K562 (cell line): Measurements from ENCODE around the gene LINC00305. TPM values are rescaled to one million over a fixed set of nuclear protein-coding genes. Genes with fewer than 3 reads are reported as not detected.

Experiments
- ATAC-seq: fragments of 200-7000 bp; cut with Tn5 transposase; 3 replicates; pipeline ENCODE4 v1.9.1; 2020; ENCODE audit warnings: moderate library complexity
- BruUV-seq: library from RNA; stranded (reverse); fragments of 400-500 nt; replicated peaks from 2 replicates; lab custom pipeline; 2021; lab: Mats Ljungman, UMichigan
- CTCF ChIA-PET: fragments of 300-600 bp; formaldehyde crosslinking; extraction: SDS; loops from one replicate; lab custom pipeline; 2021; ENCODE audit warnings: low intra/inter-chr PET ratio; lab: Yijun Ruan, JAX
- POLR2A ChIA-PET: fragments of 300-600, 350-650 bp; sonication (Branson Sonifier 250); formaldehyde crosslinking; extraction: SDS; loops from one replicate; lab custom pipeline; 2021; ENCODE audit warnings: antibody characterized with exemption, inconsistent platforms; lab: Yijun Ruan, JAX
- DNase-seq, 4 experiments: peaks; one replicate each; pipeline versions ENCODE4 v3.0.0 to v3.0.0-alpha.2; 2011 to 2018; ENCODE audit warnings: low spot score in 3 of 4, mixed read lengths in 3 of 4; ENCODE audit errors: extremely low read depth in 1 of 4
- FAIRE-seq: peaks from 2 replicates; lab custom pipeline; 2011; peaks lifted over from hg19 to GRCh38; lab: Jason Lieb, UNC
- H2AFZ ChIP-seq: 2 replicates; pipeline ENCODE4 v1.6.0; 2011; ENCODE audit warnings: low read depth, low read length, control low read depth, inconsistent platforms
- H3K27ac ChIP-seq: fragments of 200-600 bp; 3 replicates; pipeline ENCODE4 v1.8.0; 2011; ENCODE audit warnings: low read depth, mild to moderate bottlenecking, control low read depth, inconsistent platforms, low read length, moderate library complexity, mixed read lengths; ENCODE audit errors: extremely low read depth
- H3K27me3 ChIP-seq, 2 experiments: fragments of 300-600 bp in 1 of 2; 2 replicates in 1 of 2; 3 replicates in 1 of 2; pipeline versions ENCODE4 v1.6.0 to v1.8.0; 2011; ENCODE audit warnings: inconsistent platforms in 2 of 2, low read length in 2 of 2, mild to moderate bottlenecking in 1 of 2, mixed read lengths in 1 of 2, moderate library complexity in 1 of 2; ENCODE audit not compliant: control insufficient read depth in 2 of 2, insufficient read depth in 2 of 2
- H3K36me3 ChIP-seq: fragments of 300-600 bp; 3 replicates; pipeline ENCODE4 v1.8.0; 2011; ENCODE audit warnings: mild to moderate bottlenecking, low read length, inconsistent platforms; ENCODE audit not compliant: control insufficient read depth, insufficient read depth
- H3K4me1 ChIP-seq, 2 experiments: fragments of 200-600 bp in 1 of 2; replicated peaks in 1 of 2; 2 replicates in 1 of 2; 3 replicates in 1 of 2; pipeline versions ENCODE4 v1.5.1 to v1.8.0; 2011; ENCODE audit warnings: inconsistent platforms in 2 of 2, low read length in 2 of 2, mild to moderate bottlenecking in 1 of 2, mixed read lengths in 1 of 2, moderate library complexity in 1 of 2; ENCODE audit not compliant: control insufficient read depth in 2 of 2, insufficient read depth in 2 of 2
- H3K4me2 ChIP-seq: 2 replicates; pipeline ENCODE4 v1.6.1; 2011; ENCODE audit warnings: low read length, control low read depth, inconsistent platforms, mixed read lengths; ENCODE audit not compliant: insufficient read depth
- H3K4me3 ChIP-seq: fragments of 200-600 bp; sonication (generic), shearing (Covaris generic); 2 replicates; pipeline ENCODE4 v1.5.1; 2016; ENCODE audit warnings: control low read depth, inconsistent platforms
- H3K79me2 ChIP-seq: fragments of 200-600 bp; 3 replicates; pipeline ENCODE4 v1.8.0; 2011; ENCODE audit warnings: low read length, inconsistent platforms; ENCODE audit not compliant: control insufficient read depth, insufficient read depth
- H3K9ac ChIP-seq, 2 experiments: 2 replicates each; pipeline versions ENCODE4 v1.6.0 to v1.6.1; 2011; ENCODE audit warnings: low read depth in 2 of 2, low read length in 2 of 2, control low read depth in 1 of 2, inconsistent platforms in 1 of 2, mild to moderate bottlenecking in 1 of 2, mixed read lengths in 1 of 2; ENCODE audit not compliant: insufficient read depth in 1 of 2
- H3K9me1 ChIP-seq: one replicate; pipeline ENCODE4 v1.6.0; 2011; ENCODE audit warnings: inconsistent platforms, mild to moderate bottlenecking, low read length, moderate library complexity; ENCODE audit not compliant: control insufficient read depth, insufficient read depth
- H3K9me3 ChIP-seq: replicated peaks from 2 replicates; pipeline ENCODE4 v1.5.1; 2011; ENCODE audit warnings: low read depth, low read length, inconsistent platforms; ENCODE audit not compliant: control insufficient read depth, insufficient read depth
- H4K20me1 ChIP-seq: replicated peaks from 2 replicates; pipeline ENCODE4 v1.6.1; 2011; ENCODE audit warnings: low read length, inconsistent platforms, mixed read lengths; ENCODE audit not compliant: control insufficient read depth, insufficient read depth
- DNMT1 ChIP-seq: fragments of 450-650 bp; IDR thresholded peaks from 2 replicates; pipeline ENCODE4 v1.6.1; 2016; ENCODE audit warnings: antibody characterized with exemption, mild to moderate bottlenecking
- FOXM1 ChIP-seq, 2 experiments: fragments of 450-650 bp in 1 of 2; sonication (generic) in 1 of 2; formaldehyde crosslinking in 1 of 2; IDR thresholded peaks; 2 replicates each; pipeline versions ENCODE4 v1.6.1 to v1.9.0; 2017 to 2022; ENCODE audit warnings: low read depth in 2 of 2, mild to moderate bottlenecking in 2 of 2, missing genetic modification reagents in 1 of 2, moderate library complexity in 1 of 2
- GTF2F1 ChIP-seq: IDR thresholded peaks from 2 replicates; pipeline ENCODE4 v1.6.1; 2011; ENCODE audit warnings: low read depth, low read length, improper control_type of control experiment
- HNRNPK ChIP-seq: fragments of 200-400 bp; formaldehyde crosslinking; IDR thresholded peaks from one replicate; pipeline ENCODE4 v1.6.1; 2018; ENCODE audit warnings: mild to moderate bottlenecking, low read depth, low read length; ENCODE audit not compliant: poor library complexity, severe bottlenecking
- RAD21 ChIP-seq, 2 experiments: fragments of 250-450 bp in 1 of 2; fragments of 450-650 bp in 1 of 2; sonication (Bioruptor Pico) in 1 of 2; formaldehyde crosslinking in 1 of 2; IDR thresholded peaks in 1 of 2; conservative IDR thresholded peaks in 1 of 2; 2 replicates each; pipeline versions ENCODE4 v1.4.0 to v1.8.0; 2020 to 2022; ENCODE audit warnings: mild to moderate bottlenecking in 2 of 2, moderate library complexity in 1 of 2
- SNIP1 ChIP-seq: fragments of 450-650 bp; IDR thresholded peaks from 2 replicates; pipeline ENCODE4 v1.7.1; 2017; ENCODE audit warnings: low read depth, mild to moderate bottlenecking
- ZNF175 ChIP-seq: fragments of 200-800 bp; sonication (Bioruptor generic); IDR thresholded peaks from 2 replicates; pipeline ENCODE4 v1.6.1; 2016; ENCODE audit warnings: low read depth, mild to moderate bottlenecking, missing genetic modification characterization, missing compliant biosample characterization
- WGBS: fragments of 100-300 bp; shearing (Covaris generic); methylation state at CpG from one replicate; pipeline ENCODE4 v1.1.6; 2016; ENCODE audit warnings: low coverage, mixed read lengths; ENCODE audit not compliant: insufficient coverage; ENCODE audit errors: missing lambda C conversion rate; 5-methylcytosine and 5-hydroxymethylcytosine counted together
- in situ Hi-C: fragments of 300-500 bp; cut with MboI; formaldehyde crosslinking; loops from 4 replicates; pipeline ENCODE4 v1.15.0; 2018; ENCODE audit warnings: inconsistent platforms, mixed read lengths
- intact Hi-C: fragments of 100-400 bp; cut with micrococcal nuclease; formaldehyde crosslinking; loops from 2 replicates; pipeline ENCODE4 v1.14.2; 2022
- polyA plus RNA-seq, 8 experiments: library from polyadenylated mRNA; depleted of rRNA in 4 of 8; stranded (reverse) in 5 of 8; unstranded in 3 of 8; fragments of >200 nt; fragmentation: Nextera tagmentation in 2 of 8; fragmentation: Illumina TruSeq in 1 of 8; extraction: Ambion mirVana in 2 of 8; extraction: Trizol in 1 of 8; gene quantifications; 2 replicates each; pipeline versions ENCODE4 v1.2.1 to v1.2.3, GENCODE V29; 2011 to 2014; ENCODE audit warnings: inconsistent platforms in 1 of 8, missing spikeins in 1 of 8
- total RNA-seq, 7 experiments: library from RNA; depleted of rRNA in 6 of 7; stranded (reverse); fragments of >200 nt in 6 of 7; fragmentation: Illumina TruSeq in 2 of 7; extraction: Trizol in 2 of 7; gene quantifications; 2 replicates each; pipeline versions ENCODE4 v1.2.1 to v1.2.3, GENCODE V29; 2011 to 2021; ENCODE audit warnings: low replicate concordance in 1 of 7
- TF ChIP-seq, protein P1 (sequence below), 2 experiments: fragments of 450-650 bp; formaldehyde crosslinking in 1 of 2; IDR thresholded peaks; 2 replicates each; pipeline versions ENCODE4 v1.4.0 to v1.6.1; 2014 to 2020; ENCODE audit warnings: mild to moderate bottlenecking in 2 of 2, borderline replicate concordance in 1 of 2, low read depth in 1 of 2
- TF ChIP-seq, protein P2 (sequence below), 3 experiments: IDR thresholded peaks in 2 of 3; conservative IDR thresholded peaks in 1 of 3; 2 replicates each; pipeline ENCODE4 v1.5.1; 2011 to 2012; ENCODE audit warnings: low read length in 3 of 3, mild to moderate bottlenecking in 3 of 3, control low read depth in 2 of 3, improper control_type of control experiment in 1 of 3, inconsistent platforms in 1 of 3, low read depth in 1 of 3, mixed read lengths in 1 of 3, moderate library complexity in 1 of 3; ENCODE audit not compliant: insufficient read depth in 2 of 3

Gene LINC00305
- total and polyA plus RNA-seq, 9 of the 15 experiments (the other 6 are each of a cell fraction or from before 2014, with no cell fraction given): not detected

DNA sequence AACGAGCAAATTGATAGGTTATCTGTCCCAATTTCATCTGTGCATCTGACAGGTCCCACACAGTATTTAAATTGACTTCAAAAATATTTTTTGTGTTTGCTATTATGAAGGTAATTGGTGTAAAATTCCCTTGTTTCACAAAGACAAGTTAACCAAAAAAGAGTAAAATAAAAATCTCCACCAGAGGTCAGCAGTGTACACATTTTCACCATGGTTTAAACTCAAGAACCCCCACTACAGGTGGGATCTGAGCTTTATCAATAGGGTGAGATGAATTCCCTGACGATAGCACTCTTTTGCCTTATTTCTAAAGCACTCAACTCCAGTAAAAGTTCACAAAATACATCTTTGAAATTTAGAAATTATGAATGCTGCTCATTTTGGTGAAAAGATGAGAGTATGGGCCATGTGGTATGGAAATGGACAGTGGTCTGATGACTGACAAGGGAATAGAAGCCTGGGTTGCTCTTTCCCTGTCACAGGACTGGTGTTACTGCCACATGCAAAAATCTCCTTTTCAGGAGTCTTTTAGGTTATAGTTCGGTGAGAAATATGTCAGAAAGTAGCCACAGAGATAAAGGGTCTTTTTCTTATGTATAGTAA, 111.0 kb downstream of the LINC00305 start:
- 0% methylated on average over 3 of the region's 3 CpGs for WGBS
- FAIRE-seq: no peak
- no peaks in the 10 kb centered on the region for H3K79me2 ChIP-seq
- intact Hi-C loops (no loop called here), in situ Hi-C loops (no loop called here)
- H4K20me1 ChIP-seq: no peaks in the 10 kb centered on the region
- no peak for ATAC-seq
- CTCF ChIA-PET: no interaction called here
- no peaks in the 10 kb centered on the region for H3K36me3 ChIP-seq
- H3K27me3 ChIP-seq: no peaks in the 10 kb centered on the region
- peak; percentile 8 to 16 (median 12) for DNase-seq
- H3K4me2 ChIP-seq: no peak overlapping the region
- no peak overlapping the region for H2AFZ ChIP-seq
- no peak overlapping the region for H3K27ac ChIP-seq
- no peaks in the 10 kb centered on the region for H3K9me3 ChIP-seq
- no peaks in the 10 kb centered on the region for H3K9me1 ChIP-seq
- BruUV-seq: no TSS peak
- no peak overlapping the region for H3K4me3 ChIP-seq
- H3K4me1 ChIP-seq: no peaks in the 10 kb centered on the region
- no peak overlapping the region for H3K9ac ChIP-seq
- POLR2A ChIA-PET: interaction anchor here (0.7 kb wide), 1 partner anchor 15 kb away, joined by 3 read pairs; no protein-coding TSS in a partner anchor
- TF ChIP-seq RAD21 (CRISPR knock-in tag; conservative IDR thresholded peaks at IDR 0.05 in 1 of 2, IDR thresholded peaks at IDR 0.05 in 1 of 2): peak; percentile 34 to 43
- TF ChIP-seq HNRNPK: no peak
- TF ChIP-seq FOXM1 (IDR thresholded peaks at IDR 0.05; ENCODE audit: low read depth): no peak
- TF ChIP-seq FOXM1 (CRISPR knock-in tag; IDR thresholded peaks at IDR 0.05; ENCODE audit: low read depth): no peak
- no peak for TF ChIP-seq ZNF175 (CRISPR knock-in tag)
- no peak for TF ChIP-seq DNMT1
- no peak for TF ChIP-seq SNIP1
- TF ChIP-seq GTF2F1: no peak
- TF ChIP-seq, protein P1, sequence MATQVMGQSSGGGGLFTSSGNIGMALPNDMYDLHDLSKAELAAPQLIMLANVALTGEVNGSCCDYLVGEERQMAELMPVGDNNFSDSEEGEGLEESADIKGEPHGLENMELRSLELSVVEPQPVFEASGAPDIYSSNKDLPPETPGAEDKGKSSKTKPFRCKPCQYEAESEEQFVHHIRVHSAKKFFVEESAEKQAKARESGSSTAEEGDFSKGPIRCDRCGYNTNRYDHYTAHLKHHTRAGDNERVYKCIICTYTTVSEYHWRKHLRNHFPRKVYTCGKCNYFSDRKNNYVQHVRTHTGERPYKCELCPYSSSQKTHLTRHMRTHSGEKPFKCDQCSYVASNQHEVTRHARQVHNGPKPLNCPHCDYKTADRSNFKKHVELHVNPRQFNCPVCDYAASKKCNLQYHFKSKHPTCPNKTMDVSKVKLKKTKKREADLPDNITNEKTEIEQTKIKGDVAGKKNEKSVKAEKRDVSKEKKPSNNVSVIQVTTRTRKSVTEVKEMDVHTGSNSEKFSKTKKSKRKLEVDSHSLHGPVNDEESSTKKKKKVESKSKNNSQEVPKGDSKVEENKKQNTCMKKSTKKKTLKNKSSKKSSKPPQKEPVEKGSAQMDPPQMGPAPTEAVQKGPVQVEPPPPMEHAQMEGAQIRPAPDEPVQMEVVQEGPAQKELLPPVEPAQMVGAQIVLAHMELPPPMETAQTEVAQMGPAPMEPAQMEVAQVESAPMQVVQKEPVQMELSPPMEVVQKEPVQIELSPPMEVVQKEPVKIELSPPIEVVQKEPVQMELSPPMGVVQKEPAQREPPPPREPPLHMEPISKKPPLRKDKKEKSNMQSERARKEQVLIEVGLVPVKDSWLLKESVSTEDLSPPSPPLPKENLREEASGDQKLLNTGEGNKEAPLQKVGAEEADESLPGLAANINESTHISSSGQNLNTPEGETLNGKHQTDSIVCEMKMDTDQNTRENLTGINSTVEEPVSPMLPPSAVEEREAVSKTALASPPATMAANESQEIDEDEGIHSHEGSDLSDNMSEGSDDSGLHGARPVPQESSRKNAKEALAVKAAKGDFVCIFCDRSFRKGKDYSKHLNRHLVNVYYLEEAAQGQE (IDR thresholded peaks at IDR 0.05; ENCODE audit: borderline replicate concordance): peak; percentile 13; the same call in 1 of the 2 replicates
- TF ChIP-seq, protein P1 (CRISPR knock-in tag; IDR thresholded peaks at IDR 0.05; ENCODE audit: low read depth): no peak
- TF ChIP-seq, protein P2, sequence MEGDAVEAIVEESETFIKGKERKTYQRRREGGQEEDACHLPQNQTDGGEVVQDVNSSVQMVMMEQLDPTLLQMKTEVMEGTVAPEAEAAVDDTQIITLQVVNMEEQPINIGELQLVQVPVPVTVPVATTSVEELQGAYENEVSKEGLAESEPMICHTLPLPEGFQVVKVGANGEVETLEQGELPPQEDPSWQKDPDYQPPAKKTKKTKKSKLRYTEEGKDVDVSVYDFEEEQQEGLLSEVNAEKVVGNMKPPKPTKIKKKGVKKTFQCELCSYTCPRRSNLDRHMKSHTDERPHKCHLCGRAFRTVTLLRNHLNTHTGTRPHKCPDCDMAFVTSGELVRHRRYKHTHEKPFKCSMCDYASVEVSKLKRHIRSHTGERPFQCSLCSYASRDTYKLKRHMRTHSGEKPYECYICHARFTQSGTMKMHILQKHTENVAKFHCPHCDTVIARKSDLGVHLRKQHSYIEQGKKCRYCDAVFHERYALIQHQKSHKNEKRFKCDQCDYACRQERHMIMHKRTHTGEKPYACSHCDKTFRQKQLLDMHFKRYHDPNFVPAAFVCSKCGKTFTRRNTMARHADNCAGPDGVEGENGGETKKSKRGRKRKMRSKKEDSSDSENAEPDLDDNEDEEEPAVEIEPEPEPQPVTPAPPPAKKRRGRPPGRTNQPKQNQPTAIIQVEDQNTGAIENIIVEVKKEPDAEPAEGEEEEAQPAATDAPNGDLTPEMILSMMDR (IDR thresholded peaks at IDR 0.05 in 2 of 3, conservative IDR thresholded peaks at IDR 0.05 in 1 of 3; ENCODE audit: insufficient read depth in 2 of 3, low read depth in 1 of 3, low read length in 3 of 3): peak; percentile 39 to 49 (median 41); a peak in 3 of 6 replicates
